GM21786 (cell line): ENCODE results near the gene PBX4.
"Not testable (repeated sequence)": the region's sequence is repeated elsewhere in the genome, so short reads cannot be mapped to it uniquely, and the experiment has no call there.

Experiments
- ATAC-seq: cut with Tn5 transposase; IDR thresholded peaks from one replicate; pipeline ENCODE4 v1.9.1; 2021; ENCODE audit not compliant: unreplicated experiment

PBX4 gene

GRCh38 chr19:19618219-19619051 is at the start of gene PBX4:
PBX4 (minus strand) TSS chr19:19618687; CDS start chr19:19618629, 58 bp downstream.
- peak; percentile 88 for ATAC-seq

GRCh38 chr19:19665420-19665948 is 47.0 kb upstream of the PBX4 start:
- ATAC-seq, result not testable (repeated sequence)

GRCh38 chr19:19663256-19664120 is 45.0 kb upstream of the PBX4 start, which contains the start of gene ATP13A1:
ATP13A1 (minus strand) TSS chr19:19663676; CDS start chr19:19663666, 10 bp downstream.
- ATAC-seq, result peak; percentile 71

GRCh38 chr19:19662871-19663255 is 44.4 kb upstream of the PBX4 start:
- ATAC-seq, result no peak

- ATAC-seq, result no peak
Measured at GRCh38 chr19:19662344-19662743, 43.9 kb upstream of the PBX4 start.

GRCh38 chr19:19661675-19662251 is 43.3 kb upstream of the PBX4 start:
- peak; percentile 43 for ATAC-seq

- no peak for ATAC-seq
Measured at GRCh38 chr19:19661141-19661674, 42.7 kb upstream of the PBX4 start.

- ATAC-seq, result no peak
Measured at GRCh38 chr19:19659646-19660245, 41.3 kb upstream of the PBX4 start.

- no peak for ATAC-seq
Measured at GRCh38 chr19:19657397-19657783, 38.9 kb upstream of the PBX4 start.

GRCh38 chr19:19656451-19657396 is 38.2 kb upstream of the PBX4 start:
- ATAC-seq, result no peak

- ATAC-seq, result no peak
Measured at GRCh38 chr19:19655641-19656343, 37.3 kb upstream of the PBX4 start.

GRCh38 chr19:19655051-19655594 is 36.6 kb upstream of the PBX4 start:
- ATAC-seq, result no peak

GRCh38 chr19:19654441-19654840 is 36.0 kb upstream of the PBX4 start:
- no peak for ATAC-seq

GRCh38 chr19:19653597-19654147 is 35.2 kb upstream of the PBX4 start:
- ATAC-seq, result no peak

GRCh38 chr19:19652482-19653295 is 34.2 kb upstream of the PBX4 start:
- no peak for ATAC-seq

- no peak for ATAC-seq
Measured at GRCh38 chr19:19651076-19651475, 32.6 kb upstream of the PBX4 start.

- ATAC-seq, result no peak
Measured at GRCh38 chr19:19650331-19650730, 31.8 kb upstream of the PBX4 start.
